HEK293 (cell line): ENCODE measurements around the gene ELAVL2.

Experiments
- CTCF ChIA-PET: fragments of 350-600 bp; formaldehyde crosslinking; extraction: SDS; loops from one replicate; lab custom pipeline; 2021; ENCODE audit warnings: antibody characterized with exemption; lab: Yijun Ruan, JAX
- POLR2A ChIA-PET: fragments of 300-600 bp; formaldehyde crosslinking; extraction: SDS; loops from one replicate; lab custom pipeline; 2020; ENCODE audit warnings: antibody characterized with exemption, inconsistent platforms; lab: Yijun Ruan, JAX
- H3K27ac ChIP-seq: fragments of 200-500 bp; sonication (Bioruptor generic); 2 replicates; pipeline ENCODE4 v1.5.1; 2014; ENCODE audit warnings: low read depth, low read length, control low read depth, inconsistent platforms; ENCODE audit errors: extremely low read depth
- H3K36me3 ChIP-seq, 2 experiments: fragments of 200-500 bp in 1 of 2; sonication (Bioruptor generic) in 1 of 2; 1 replicate in 1 of 2; 2 replicates in 1 of 2; pipeline ENCODE4 v1.5.1; 2014 to 2017; ENCODE audit warnings: inconsistent platforms in 2 of 2, low read length in 2 of 2; ENCODE audit not compliant: control insufficient read depth in 2 of 2, insufficient read depth in 1 of 2
- H3K4me1 ChIP-seq: fragments of 200-500 bp; sonication (Bioruptor generic); 2 replicates; pipeline ENCODE4 v1.5.1; 2014; ENCODE audit warnings: mild to moderate bottlenecking, low read length, inconsistent platforms; ENCODE audit not compliant: control insufficient read depth, insufficient read depth
- H3K4me3 ChIP-seq: 2 replicates; pipeline ENCODE4 v1.5.1; 2011; ENCODE audit warnings: low read depth, mild to moderate bottlenecking, control low read depth, low read length, moderate library complexity
- H3K9me3 ChIP-seq: fragments of 200-500 bp; sonication (Bioruptor generic); 2 replicates; pipeline ENCODE4 v1.5.1; 2014; ENCODE audit warnings: low read depth, low read length, inconsistent platforms; ENCODE audit not compliant: control insufficient read depth, insufficient read depth
- GLI2 ChIP-seq: fragments of 450-650 bp; formaldehyde crosslinking; IDR thresholded peaks from 2 replicates; pipeline ENCODE4; 2017; ENCODE audit warnings: missing biosample characterization, missing genetic modification characterization, low read depth, borderline replicate concordance
- IKZF3 ChIP-seq: fragments of 450-650 bp; IDR thresholded peaks from 2 replicates; pipeline ENCODE4 v1.5.0; 2018; ENCODE audit warnings: missing biosample characterization, mild to moderate bottlenecking, missing genetic modification characterization, moderate library complexity
- PRDM6 ChIP-seq: fragments of 450-650 bp; formaldehyde crosslinking; IDR thresholded peaks from 2 replicates; pipeline ENCODE4 v1.5.1; 2017; ENCODE audit warnings: missing biosample characterization, missing genetic modification characterization
- SCRT1 ChIP-seq: fragments of 450-650 bp; formaldehyde crosslinking; IDR thresholded peaks from 2 replicates; pipeline ENCODE4 v1.5.1; 2016; ENCODE audit warnings: missing biosample characterization, missing genetic modification characterization, borderline replicate concordance
- TSHZ1 ChIP-seq: fragments of 450-650 bp; formaldehyde crosslinking; IDR thresholded peaks from 2 replicates; pipeline ENCODE4 v1.5.1; 2016; ENCODE audit warnings: missing biosample characterization, missing genetic modification characterization, borderline replicate concordance
- YY2 ChIP-seq: fragments of 450-650 bp; formaldehyde crosslinking; IDR thresholded peaks from 2 replicates; pipeline ENCODE4 v1.5.1; 2016; ENCODE audit warnings: missing biosample characterization, missing genetic modification characterization
- ZBTB11 ChIP-seq: fragments of 450-650 bp; formaldehyde crosslinking; conservative IDR thresholded peaks from 2 replicates; pipeline ENCODE4 v1.5.1; 2016; ENCODE audit warnings: low read depth, missing biosample characterization, missing genetic modification characterization
- ZBTB21 ChIP-seq: fragments of 450-650 bp; formaldehyde crosslinking; IDR thresholded peaks from 2 replicates; pipeline ENCODE4 v1.5.1; 2017; ENCODE audit warnings: missing biosample characterization, missing genetic modification characterization
- ZBTB44 ChIP-seq: fragments of 450-650 bp; IDR thresholded peaks from 2 replicates; pipeline ENCODE4 v1.5.1; 2018; ENCODE audit warnings: missing biosample characterization, mild to moderate bottlenecking, missing genetic modification characterization
- ZNF274 ChIP-seq, 2 experiments: fragments of 200-500 bp in 1 of 2; fragments of 450-650 bp in 1 of 2; sonication (Bioruptor generic) in 1 of 2; formaldehyde crosslinking in 1 of 2; IDR thresholded peaks; 2 replicates each; pipeline versions ENCODE4 v1.5.1 to v1.6.1; 2014 to 2016; ENCODE audit warnings: borderline replicate concordance in 1 of 2, inconsistent platforms in 1 of 2, low read length in 1 of 2, missing biosample characterization in 1 of 2, missing genetic modification characterization in 1 of 2
- ZNF292 ChIP-seq: fragments of 450-650 bp; formaldehyde crosslinking; IDR thresholded peaks from 2 replicates; pipeline ENCODE4 v1.5.1; 2016; ENCODE audit warnings: low read depth, missing biosample characterization, missing genetic modification characterization, borderline replicate concordance
- ZNF311 ChIP-seq: fragments of 450-650 bp; formaldehyde crosslinking; IDR thresholded peaks from 2 replicates; pipeline ENCODE4 v1.5.1; 2017; ENCODE audit warnings: missing biosample characterization, missing genetic modification characterization, borderline replicate concordance
- ZNF560 ChIP-seq: fragments of 450-650 bp; formaldehyde crosslinking; IDR thresholded peaks from 2 replicates; pipeline ENCODE4 v1.5.1; 2017; ENCODE audit warnings: missing biosample characterization, missing genetic modification characterization, borderline replicate concordance
- ZNF600 ChIP-seq: fragments of 450-650 bp; formaldehyde crosslinking; IDR thresholded peaks from 2 replicates; pipeline ENCODE4 v1.5.1; 2016; ENCODE audit warnings: missing biosample characterization, missing genetic modification characterization
- ZNF660 ChIP-seq: fragments of 450-650 bp; IDR thresholded peaks from 2 replicates; pipeline ENCODE4 v1.5.1; 2018; ENCODE audit warnings: missing biosample characterization, mild to moderate bottlenecking, missing genetic modification characterization
- ZNF747 ChIP-seq: fragments of 450-650 bp; formaldehyde crosslinking; IDR thresholded peaks from 2 replicates; pipeline ENCODE4 v1.5.1; 2016; ENCODE audit warnings: missing biosample characterization, missing genetic modification characterization
- ZNF843 ChIP-seq: fragments of 450-650 bp; formaldehyde crosslinking; IDR thresholded peaks from 2 replicates; pipeline ENCODE4 v1.5.1; 2016; ENCODE audit warnings: missing biosample characterization, missing genetic modification characterization
- ZSCAN30 ChIP-seq: fragments of 450-650 bp; IDR thresholded peaks from 2 replicates; pipeline ENCODE4 v1.5.1; 2018; ENCODE audit warnings: missing biosample characterization, mild to moderate bottlenecking, missing genetic modification characterization, moderate library complexity
- ZSCAN5A ChIP-seq: fragments of 450-650 bp; formaldehyde crosslinking; IDR thresholded peaks from 2 replicates; pipeline ENCODE4 v1.5.1; 2016; ENCODE audit warnings: missing biosample characterization, missing genetic modification characterization

ELAVL2 gene

GRCh38 chr9:23790351-23791260 lies 35.4 kb downstream of the ELAVL2 start (continued):
- 0 out of 2 replicates have a peak, but pooled peaks have one; percentile 10 for TF ChIP-seq TSHZ1 (tag by site-specific recombination)
- no peak for TF ChIP-seq SCRT1 (tag by site-specific recombination)
- no peak for TF ChIP-seq ZNF747
- no peak for TF ChIP-seq GLI2 (tag by site-specific recombination)
- TF ChIP-seq ZNF600 (tag by site-specific recombination), result 0 out of 2 replicates have a peak, but pooled peaks have one; percentile 48
- TF ChIP-seq ZNF560, result no peak

GRCh38 chr9:23789529-23790254 lies 36.3 kb downstream of the ELAVL2 start:
- POLR2A ChIA-PET, result interaction anchor here (2.4 kb wide), 1 partner anchor 32 kb away, joined by 11 read pairs; no protein-coding TSS in a partner anchor
- H3K4me3 ChIP-seq, result no peak overlapping the region
- H3K36me3 ChIP-seq, result no peaks in the 10 kb centered on the region
- CTCF ChIA-PET, result no interaction called here
- peak overlapping the region; percentile 32; the same call in 1 of the 2 replicates for H3K27ac ChIP-seq
- H3K4me1 ChIP-seq, result peaks cover 24% of the 10 kb centered on the region
- no peaks in the 10 kb centered on the region for H3K9me3 ChIP-seq
- no peak for TF ChIP-seq ZSCAN5A (tag by site-specific recombination)
- TF ChIP-seq ZNF311 (tag by site-specific recombination), result no peak
- TF ChIP-seq IKZF3 (tag by site-specific recombination), result peak; percentile 89
- no peak for TF ChIP-seq ZBTB21 (tag by site-specific recombination)
- peak; percentile 47; the same call in 1 of the 2 replicates for TF ChIP-seq ZBTB44 (tag by site-specific recombination)
- peak; percentile 91 for TF ChIP-seq ZNF843 (tag by site-specific recombination)
- TF ChIP-seq PRDM6, result peak; percentile 85
- no peak for TF ChIP-seq ZNF660
- TF ChIP-seq ZNF274 (IDR thresholded peaks at IDR 0.05; ENCODE audit: low read length), result no peak
- TF ChIP-seq ZNF274 (tag by site-specific recombination; IDR thresholded peaks at IDR 0.05; ENCODE audit: borderline replicate concordance), result no peak
- no peak for TF ChIP-seq YY2 (tag by site-specific recombination)
- no peak for TF ChIP-seq ZNF292
- peak; percentile 37; the same call in 1 of the 2 replicates for TF ChIP-seq ZSCAN30 (tag by site-specific recombination)
- 0 out of 2 replicates have a peak, but pooled peaks have one; percentile 5 for TF ChIP-seq ZBTB11 (tag by site-specific recombination)
